ENCODE data around the gene ZNF799. TPM values are rescaled to one million over a fixed set of nuclear protein-coding genes. Genes with fewer than 3 reads are reported as not detected.
A peak's percentile ranks its signal among the peaks of the same experiment; 100 is the strongest.

ZNF799 gene
- total and polyA plus RNA-seq, 2 of the 13 experiments (the other 11 are each of a cell fraction or from before 2014, with no cell fraction given): 7.7 to 17.9 TPM

DNA sequence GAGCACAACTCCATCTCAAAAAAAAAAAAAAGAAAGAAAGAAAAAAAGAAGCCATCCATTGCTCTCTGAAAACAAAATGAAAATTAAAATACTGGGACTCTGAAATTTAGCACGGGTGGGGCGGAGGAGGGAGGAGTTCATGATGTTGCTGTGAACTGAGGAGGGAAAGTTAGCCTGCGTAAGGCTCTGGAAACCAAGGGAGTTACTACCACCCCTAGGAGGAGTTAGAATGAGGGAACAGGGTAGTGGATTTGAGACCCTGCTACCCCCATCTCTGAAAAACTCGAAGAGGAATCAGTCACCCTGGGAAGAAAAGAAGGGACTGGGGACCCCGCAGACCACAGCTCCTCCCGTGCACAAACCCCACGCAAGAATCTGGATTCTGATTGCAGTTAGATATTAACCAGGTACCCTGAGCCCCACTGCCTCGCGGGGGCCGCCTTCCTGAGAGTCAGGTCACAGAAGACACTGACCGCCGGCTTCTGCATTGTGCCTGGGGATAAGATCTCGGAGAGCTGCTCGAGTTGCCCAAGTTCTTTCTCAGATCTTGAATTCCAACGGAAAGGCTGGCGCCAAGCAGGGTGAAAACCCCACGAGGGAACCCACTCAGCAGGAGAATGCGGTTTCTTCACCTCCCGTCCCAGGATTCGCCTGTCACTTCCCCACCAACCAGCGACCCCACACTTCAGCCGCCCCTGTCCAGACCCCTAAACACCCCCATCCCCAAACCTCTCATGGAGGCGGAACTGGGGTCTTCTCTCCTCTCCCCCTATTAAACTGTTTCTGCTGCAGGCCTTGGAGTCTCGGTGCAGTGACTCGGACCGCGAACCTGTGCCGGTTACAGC, 36.5 kb downstream of the ZNF799 start (continued):
- TF ChIP-seq ZFY (CRISPR knock-in tag; IDR thresholded peaks at IDR 0.05): no peak
- TF ChIP-seq FOXA1 (IDR thresholded peaks at IDR 0.05): no peak
- TF ChIP-seq FOXA1 (CRISPR knock-in tag; IDR thresholded peaks at IDR 0.05): no peak
- TF ChIP-seq ZNF136 (CRISPR knock-in tag; IDR thresholded peaks at IDR 0.05; ENCODE audit: low read depth): 0 out of 2 replicates have a peak, but pooled peaks have one; percentile 9
- TF ChIP-seq, protein P1, sequence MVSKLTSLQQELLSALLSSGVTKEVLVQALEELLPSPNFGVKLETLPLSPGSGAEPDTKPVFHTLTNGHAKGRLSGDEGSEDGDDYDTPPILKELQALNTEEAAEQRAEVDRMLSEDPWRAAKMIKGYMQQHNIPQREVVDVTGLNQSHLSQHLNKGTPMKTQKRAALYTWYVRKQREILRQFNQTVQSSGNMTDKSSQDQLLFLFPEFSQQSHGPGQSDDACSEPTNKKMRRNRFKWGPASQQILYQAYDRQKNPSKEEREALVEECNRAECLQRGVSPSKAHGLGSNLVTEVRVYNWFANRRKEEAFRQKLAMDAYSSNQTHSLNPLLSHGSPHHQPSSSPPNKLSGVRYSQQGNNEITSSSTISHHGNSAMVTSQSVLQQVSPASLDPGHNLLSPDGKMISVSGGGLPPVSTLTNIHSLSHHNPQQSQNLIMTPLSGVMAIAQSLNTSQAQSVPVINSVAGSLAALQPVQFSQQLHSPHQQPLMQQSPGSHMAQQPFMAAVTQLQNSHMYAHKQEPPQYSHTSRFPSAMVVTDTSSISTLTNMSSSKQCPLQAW (CRISPR knock-in tag; IDR thresholded peaks at IDR 0.05): peak; percentile 20; the same call in 1 of the 2 replicates
- TF ChIP-seq FLYWCH1 (CRISPR knock-in tag; IDR thresholded peaks at IDR 0.05): no peak
- TF ChIP-seq SMARCE1 (IDR thresholded peaks at IDR 0.05; ENCODE audit: borderline replicate concordance): no peak
- TF ChIP-seq ZMYM4 (CRISPR knock-in tag; IDR thresholded peaks at IDR 0.05): no peak
- TF ChIP-seq GATAD1 (CRISPR knock-in tag; IDR thresholded peaks at IDR 0.05): no peak
- TF ChIP-seq, protein P2, sequence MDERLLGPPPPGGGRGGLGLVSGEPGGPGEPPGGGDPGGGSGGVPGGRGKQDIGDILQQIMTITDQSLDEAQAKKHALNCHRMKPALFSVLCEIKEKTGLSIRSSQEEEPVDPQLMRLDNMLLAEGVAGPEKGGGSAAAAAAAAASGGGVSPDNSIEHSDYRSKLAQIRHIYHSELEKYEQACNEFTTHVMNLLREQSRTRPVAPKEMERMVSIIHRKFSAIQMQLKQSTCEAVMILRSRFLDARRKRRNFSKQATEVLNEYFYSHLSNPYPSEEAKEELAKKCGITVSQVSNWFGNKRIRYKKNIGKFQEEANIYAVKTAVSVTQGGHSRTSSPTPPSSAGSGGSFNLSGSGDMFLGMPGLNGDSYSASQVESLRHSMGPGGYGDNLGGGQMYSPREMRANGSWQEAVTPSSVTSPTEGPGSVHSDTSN (CRISPR knock-in tag; IDR thresholded peaks at IDR 0.05): no peak
- TF ChIP-seq, protein P3, sequence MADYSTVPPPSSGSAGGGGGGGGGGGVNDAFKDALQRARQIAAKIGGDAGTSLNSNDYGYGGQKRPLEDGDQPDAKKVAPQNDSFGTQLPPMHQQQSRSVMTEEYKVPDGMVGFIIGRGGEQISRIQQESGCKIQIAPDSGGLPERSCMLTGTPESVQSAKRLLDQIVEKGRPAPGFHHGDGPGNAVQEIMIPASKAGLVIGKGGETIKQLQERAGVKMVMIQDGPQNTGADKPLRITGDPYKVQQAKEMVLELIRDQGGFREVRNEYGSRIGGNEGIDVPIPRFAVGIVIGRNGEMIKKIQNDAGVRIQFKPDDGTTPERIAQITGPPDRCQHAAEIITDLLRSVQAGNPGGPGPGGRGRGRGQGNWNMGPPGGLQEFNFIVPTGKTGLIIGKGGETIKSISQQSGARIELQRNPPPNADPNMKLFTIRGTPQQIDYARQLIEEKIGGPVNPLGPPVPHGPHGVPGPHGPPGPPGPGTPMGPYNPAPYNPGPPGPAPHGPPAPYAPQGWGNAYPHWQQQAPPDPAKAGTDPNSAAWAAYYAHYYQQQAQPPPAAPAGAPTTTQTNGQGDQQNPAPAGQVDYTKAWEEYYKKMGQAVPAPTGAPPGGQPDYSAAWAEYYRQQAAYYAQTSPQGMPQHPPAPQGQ (CRISPR knock-in tag; IDR thresholded peaks at IDR 0.05; ENCODE audit: borderline replicate concordance): no peak
- TF ChIP-seq, protein P4, sequence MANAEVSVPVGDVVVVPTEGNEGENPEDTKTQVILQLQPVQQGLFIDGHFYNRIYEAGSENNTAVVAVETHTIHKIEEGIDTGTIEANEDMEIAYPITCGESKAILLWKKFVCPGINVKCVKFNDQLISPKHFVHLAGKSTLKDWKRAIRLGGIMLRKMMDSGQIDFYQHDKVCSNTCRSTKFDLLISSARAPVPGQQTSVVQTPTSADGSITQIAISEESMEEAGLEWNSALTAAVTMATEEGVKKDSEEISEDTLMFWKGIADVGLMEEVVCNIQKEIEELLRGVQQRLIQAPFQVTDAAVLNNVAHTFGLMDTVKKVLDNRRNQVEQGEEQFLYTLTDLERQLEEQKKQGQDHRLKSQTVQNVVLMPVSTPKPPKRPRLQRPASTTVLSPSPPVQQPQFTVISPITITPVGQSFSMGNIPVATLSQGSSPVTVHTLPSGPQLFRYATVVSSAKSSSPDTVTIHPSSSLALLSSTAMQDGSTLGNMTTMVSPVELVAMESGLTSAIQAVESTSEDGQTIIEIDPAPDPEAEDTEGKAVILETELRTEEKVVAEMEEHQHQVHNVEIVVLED (CRISPR knock-in tag; IDR thresholded peaks at IDR 0.05; ENCODE audit: borderline replicate concordance): no peak
- no peak for TF ChIP-seq PAWR (CRISPR knock-in tag; IDR thresholded peaks at IDR 0.05; ENCODE audit: borderline replicate concordance)
- TF ChIP-seq SP140L (CRISPR knock-in tag; IDR thresholded peaks at IDR 0.05; ENCODE audit: borderline replicate concordance): no peak
- no peak for TF ChIP-seq STAG1 (CRISPR knock-in tag; IDR thresholded peaks at IDR 0.05)
- TF ChIP-seq, protein P5, sequence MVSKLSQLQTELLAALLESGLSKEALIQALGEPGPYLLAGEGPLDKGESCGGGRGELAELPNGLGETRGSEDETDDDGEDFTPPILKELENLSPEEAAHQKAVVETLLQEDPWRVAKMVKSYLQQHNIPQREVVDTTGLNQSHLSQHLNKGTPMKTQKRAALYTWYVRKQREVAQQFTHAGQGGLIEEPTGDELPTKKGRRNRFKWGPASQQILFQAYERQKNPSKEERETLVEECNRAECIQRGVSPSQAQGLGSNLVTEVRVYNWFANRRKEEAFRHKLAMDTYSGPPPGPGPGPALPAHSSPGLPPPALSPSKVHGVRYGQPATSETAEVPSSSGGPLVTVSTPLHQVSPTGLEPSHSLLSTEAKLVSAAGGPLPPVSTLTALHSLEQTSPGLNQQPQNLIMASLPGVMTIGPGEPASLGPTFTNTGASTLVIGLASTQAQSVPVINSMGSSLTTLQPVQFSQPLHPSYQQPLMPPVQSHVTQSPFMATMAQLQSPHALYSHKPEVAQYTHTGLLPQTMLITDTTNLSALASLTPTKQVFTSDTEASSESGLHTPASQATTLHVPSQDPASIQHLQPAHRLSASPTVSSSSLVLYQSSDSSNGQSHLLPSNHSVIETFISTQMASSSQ (IDR thresholded peaks at IDR 0.05; ENCODE audit: low read depth): no peak
- TF ChIP-seq, protein P5 (CRISPR knock-in tag; IDR thresholded peaks at IDR 0.05; ENCODE audit: borderline replicate concordance): no peak
- TF ChIP-seq ZNF816 (CRISPR knock-in tag; IDR thresholded peaks at IDR 0.05; ENCODE audit: borderline replicate concordance): no peak
- 0 out of 2 replicates have a peak, but pooled peaks have one; percentile 19 for TF ChIP-seq GATAD2A (CRISPR knock-in tag; IDR thresholded peaks at IDR 0.05)
